ENCODE data around the gene CDCA4.
A peak's percentile ranks its signal among the peaks of the same experiment; 100 is the strongest.
"Not testable (repeated sequence)": the region's sequence is repeated elsewhere in the genome, so short reads cannot be mapped to it uniquely, and the experiment has no call there.

Gene CDCA4

GRCh38 chr14:105020815-105021655 lies at the start of gene CDCA4:
Gene CDCA4 (minus strand): TSS chr14:105021083. CDS start chr14:105011929, 9,154 bp downstream.
- DNase-seq: peak; percentile 99

DNA sequence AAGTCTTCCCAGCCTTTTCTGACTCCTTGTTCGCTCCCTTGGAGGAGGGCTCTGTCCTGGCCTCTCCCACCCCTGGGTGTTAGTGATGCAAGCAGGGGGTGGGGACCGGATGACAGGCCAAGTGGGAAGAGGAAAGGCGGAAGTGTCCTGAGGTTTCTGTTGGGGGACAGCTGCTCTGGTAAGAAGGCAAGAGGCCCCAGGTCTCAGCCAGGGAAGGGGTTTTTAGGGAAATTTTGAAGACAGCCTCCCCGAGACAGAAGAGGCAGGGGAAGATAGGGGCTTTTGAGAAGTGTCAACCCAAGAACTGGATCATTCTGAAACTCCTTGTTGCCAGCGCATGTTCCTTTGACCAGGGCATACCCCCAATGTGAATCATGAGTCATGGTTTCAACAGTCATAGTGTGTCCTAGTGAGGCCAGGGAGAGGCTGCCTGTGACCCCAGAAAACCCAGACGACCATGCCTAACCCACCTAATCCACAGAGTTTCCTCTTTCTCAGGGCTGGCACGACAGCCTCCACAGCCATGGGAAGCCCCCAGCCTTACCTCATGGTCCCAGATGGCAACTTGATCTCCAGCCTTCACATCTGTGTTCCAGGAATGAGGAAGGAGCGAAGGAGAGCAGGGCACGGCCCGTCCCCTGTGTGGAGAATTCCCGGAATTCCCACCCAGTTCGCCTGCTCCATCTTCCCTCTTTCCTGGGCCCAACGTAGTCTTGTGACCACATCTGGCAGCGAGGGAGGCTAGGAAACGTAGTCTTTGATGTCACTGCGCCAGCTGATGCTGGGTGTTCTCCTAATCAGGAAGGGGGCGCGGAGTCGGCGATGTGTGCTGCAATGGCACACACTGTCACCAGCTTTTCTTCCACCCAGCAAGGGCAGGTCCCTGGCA lies 49.2 kb upstream of the CDCA4 start:
- DNase-seq: no peak

- no peak for DNase-seq
Measured at GRCh38 chr14:105069522-105069870, 48.6 kb upstream of the CDCA4 start.

GRCh38 chr14:105068818-105069217 lies 47.9 kb upstream of the CDCA4 start:
- DNase-seq: no peak

GRCh38 chr14:105067969-105068301 lies 47.1 kb upstream of the CDCA4 start:
- no peak for DNase-seq

DNA sequence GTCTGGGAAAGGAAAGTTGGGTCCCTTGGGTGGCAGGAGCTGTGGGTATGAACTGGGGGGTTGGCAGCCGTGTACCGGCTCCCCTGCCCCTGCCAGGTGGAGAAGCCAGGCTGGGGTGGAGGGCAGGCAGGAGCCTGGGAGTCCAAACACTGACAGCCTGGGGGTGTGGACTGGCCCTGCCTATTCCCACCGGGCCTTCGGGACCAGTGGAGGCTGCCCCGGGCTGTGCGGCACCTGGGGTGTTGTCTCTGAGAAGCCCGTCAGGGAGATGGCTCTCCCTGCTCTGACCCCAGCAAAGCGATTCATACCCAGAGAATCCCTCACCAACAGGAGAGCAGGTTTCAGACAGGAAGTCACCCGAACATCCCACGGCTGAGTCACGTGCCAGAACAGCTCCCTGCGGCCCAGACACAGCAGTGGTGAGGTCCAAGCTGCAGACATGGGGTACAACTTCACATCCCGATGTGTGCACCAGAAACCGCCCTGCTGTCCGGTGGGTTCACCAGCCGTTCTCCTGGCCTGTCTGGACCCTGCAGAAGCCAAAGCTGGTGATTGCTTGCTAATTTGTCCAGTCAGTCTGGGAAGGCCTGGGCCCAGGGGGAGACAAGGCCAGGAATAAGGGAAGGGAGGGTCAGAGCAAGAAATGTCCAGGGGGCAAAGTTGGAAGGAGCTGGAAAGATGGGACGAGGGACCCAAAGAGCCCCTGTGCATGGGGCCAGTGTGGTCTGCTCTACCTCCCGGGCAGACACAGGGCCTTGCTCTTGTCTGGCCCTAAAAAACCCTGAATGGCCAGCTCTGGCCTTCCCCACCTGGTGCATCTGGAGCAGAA lies 46.5 kb upstream of the CDCA4 start:
- no peak for DNase-seq

DNA sequence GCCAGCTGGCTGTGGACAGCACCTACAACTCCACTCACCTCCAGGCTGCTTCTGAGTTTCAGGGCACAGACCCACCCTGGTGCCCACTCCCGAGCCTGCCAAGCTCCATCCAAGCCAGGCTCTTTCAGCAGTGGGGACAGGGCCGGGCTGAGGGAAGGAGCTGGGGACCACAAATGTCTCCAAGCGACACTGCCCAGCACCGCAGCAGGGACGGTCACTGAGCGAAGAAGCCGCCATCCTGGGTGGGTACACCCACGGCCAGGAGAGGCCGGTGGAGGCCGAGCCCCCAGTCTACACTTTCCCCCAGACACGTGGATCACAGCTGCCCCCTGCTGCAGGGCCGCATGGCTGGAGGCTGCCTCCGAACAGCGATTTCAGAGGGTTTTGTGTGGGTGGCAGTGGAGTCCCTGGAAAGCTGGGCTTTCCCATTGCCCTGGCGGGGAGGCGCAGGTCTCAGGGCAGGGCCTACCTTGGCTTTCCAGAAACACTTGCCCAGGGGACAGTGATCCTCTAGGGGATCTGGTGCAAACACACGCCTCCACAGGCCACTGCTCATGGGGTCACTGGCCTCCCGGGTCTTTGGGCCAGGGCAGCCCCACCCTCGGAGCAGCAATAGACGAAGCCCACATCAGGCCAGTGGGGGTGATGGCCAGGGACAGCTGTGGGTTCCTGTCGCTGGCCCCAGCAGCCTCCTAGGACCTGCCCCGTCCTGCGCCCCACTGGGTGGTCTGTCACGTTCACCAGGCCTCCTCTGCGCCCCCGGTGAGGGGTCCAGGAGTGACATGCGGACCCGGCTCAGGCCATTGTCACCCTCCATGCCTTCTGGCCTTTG lies 45.6 kb upstream of the CDCA4 start:
- no peak for DNase-seq

DNA sequence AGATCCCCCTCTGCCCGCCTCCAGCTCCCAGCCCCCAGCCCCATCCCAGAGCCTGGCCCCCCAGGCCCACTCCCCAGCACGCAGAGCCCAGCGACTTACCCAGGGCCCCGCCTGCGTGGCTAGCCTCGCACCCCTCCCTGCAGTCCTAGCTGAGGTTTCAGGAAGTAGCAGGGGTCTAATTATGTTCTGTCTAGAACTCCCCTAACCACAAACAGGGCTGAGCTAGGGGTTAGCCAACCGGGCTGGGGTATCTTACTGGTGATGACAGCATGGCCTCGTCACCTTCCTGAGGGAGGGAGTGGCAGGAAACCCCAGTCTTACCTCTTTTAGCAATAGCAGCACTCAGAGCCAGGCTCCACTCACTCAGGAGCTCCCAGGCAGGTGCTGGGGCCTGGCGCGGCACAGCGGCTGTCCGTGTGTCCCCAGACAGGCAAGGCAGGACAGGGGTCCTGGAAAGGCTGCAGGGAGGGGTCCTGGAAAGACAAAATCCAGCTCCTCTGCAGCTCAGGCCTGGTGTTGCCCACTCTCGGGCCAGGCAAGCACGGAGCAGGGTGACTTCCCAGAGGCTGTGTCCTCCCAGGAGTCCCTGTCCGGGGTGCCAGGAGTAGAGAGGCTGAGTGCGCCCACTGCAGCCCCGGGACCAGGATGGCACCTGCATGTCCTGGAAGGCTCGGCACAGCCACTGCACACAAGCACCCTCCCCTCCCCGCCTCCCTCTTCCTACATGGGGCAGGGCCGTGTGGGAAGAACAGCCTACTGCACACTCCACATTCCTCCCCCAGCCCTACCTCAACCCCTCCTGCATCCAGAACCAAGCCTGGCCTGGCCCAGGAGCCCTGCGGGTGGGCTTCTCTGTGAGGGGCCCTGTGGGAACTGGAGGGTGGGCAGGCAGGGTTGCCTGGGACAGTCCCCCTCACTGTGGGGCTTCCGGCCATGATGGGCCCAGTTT lies 44.7 kb upstream of the CDCA4 start, which contains the start of gene GPR132:
Gene GPR132 (minus strand): TSS at position 151 of the 949 bp plus-strand sequence. CDS start 10,010 bp downstream, outside the sequence.
- DNase-seq: no peak

DNA sequence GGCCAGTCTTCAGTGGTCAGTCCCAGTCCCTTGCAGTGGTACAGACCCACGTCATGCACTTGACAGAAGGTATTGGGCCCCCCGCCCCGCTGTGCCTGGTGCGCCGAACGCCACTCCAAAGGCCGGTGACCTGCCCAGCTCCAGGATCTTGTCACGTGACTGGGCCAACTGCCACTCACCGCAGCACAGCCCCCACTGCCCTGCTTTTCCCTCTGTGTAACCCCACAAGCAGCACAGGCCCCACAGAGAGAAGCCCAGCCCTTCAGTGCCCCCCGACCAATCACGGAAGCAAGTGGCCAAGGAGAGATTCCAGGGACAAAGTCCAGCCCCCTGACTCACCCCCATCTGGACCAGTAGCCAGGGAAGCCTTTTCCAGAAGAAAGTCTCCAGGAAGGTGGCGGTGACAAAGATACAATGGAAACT lies 43.8 kb upstream of the CDCA4 start:
- DNase-seq: no peak

DNA sequence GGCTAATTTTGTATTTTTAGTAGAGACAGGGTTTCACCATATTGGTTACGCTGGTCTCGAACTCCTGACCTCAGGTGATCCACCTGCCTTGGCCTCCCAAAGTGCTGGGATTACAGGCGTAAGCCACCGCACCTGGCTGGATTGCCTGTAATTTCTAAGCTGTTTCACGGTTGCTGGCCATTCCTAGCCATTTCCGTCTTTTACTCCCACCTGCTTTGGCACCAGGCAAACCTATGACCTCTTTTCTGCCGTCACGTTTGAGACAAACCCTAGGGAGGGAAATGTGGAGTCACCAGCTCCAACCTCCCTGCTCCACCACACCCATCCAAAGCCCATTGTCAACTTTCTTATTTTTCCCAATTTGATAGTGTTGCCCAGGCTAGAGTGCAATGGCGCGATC lies 43.1 kb upstream of the CDCA4 start:
- no peak for DNase-seq

GRCh38 chr14:105063506-105063905 lies 42.6 kb upstream of the CDCA4 start:
- not testable (repeated sequence) for DNase-seq

- no peak for DNase-seq
Measured at GRCh38 chr14:105063056-105063455, 42.2 kb upstream of the CDCA4 start.

DNA sequence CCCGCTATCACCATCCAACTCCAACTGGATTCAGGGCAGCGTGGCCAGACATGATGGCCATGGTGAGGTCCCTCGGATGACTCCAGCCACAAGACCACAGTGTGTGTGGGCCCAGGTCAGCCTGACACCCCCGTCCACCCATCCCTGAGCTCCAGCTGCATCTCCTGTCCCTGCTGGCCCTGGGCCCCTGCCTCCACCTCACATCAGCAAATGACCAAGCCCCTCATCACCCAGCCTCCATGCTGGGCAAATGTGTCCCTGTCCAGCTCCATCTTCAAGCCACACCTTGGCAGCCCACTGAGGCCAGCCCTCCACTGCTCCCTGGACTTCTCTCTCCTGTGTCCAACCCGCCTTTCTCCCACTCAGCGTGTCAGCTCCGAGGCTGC lies 41.2 kb upstream of the CDCA4 start:
- DNase-seq: no peak

GRCh38 chr14:105061428-105062047 lies 40.7 kb upstream of the CDCA4 start:
- DNase-seq: no peak

DNA sequence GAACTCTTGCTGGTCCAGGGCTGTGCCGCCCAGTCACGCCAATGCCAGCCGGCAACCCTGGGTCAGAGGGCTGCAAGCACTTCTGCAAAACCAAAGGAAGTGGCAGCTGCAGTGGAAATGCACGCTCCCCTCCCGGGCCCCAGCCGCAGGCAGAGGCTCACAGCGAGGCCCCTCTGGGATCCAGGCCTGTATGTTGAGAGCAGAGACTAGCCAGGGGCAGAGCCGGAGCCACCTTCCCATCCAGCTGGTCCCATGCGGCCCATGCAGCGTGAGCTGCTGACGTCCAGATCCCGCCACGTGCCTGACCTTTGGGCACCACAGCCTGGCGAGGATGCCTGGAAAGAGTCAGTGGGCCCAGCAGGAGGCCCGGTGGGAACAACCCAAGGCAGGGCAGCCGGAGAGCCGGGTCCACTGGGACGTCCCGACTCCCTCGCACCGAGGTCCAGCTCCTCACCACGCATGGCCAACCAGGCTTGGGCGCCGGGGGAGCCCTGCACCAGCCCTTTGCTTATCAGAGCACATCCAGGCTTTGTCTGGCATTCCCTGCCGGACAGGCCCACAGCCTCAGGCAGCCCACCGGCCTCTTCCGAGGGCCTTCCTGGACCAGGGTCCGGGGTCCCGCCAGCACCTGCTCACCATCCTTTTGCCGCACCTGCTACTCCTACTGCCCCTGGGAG lies 40.0 kb upstream of the CDCA4 start:
- DNase-seq: no peak

GRCh38 chr14:105059925-105060565 lies 39.2 kb upstream of the CDCA4 start:
- DNase-seq: no peak

- DNase-seq: no peak
Measured at GRCh38 chr14:105059035-105059924, 38.4 kb upstream of the CDCA4 start.

DNA sequence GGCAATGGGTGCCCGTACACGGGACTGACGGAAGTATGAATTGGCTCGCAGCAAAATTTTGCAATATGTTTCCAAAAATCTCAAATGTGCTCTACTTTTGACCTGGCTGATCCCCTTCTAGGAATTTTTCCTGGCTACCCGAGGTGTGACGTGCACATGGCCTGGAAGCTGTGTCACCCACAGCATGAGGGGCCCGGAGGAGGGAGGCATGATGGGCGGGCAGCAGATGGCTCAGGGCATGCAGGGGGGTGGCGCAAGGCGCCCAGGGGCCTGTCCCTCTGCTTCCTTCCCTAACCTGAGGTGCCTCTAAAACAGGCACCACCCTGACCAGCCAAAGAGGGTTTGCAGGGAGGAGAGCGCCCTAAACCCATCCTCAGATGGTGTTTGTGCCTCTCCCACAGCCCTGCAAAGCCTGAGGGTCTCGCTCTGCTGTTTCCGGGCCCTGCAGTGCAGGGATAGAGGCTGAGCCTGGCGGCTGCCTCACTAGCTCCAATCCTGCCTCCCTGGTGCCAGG lies 37.7 kb upstream of the CDCA4 start:
- DNase-seq: no peak

All from NCI-H146 (cell line).